Parathyroid adenoma (tissue), 2 donors: ENCODE measurements around the gene SLC17A3.

Experiments
- H2AFZ ChIP-seq: fragments of 300-600 bp; sonication (generic); one replicate; pipeline ENCODE4 v1.7.0; 2017; ENCODE audit warnings: antibody characterized with exemption, mild to moderate bottlenecking
- H3K27ac ChIP-seq: fragments of 300-600 bp; sonication (generic); one replicate; pipeline ENCODE4 v1.7.0; 2017
- H3K27me3 ChIP-seq: fragments of 300-600 bp; sonication (generic); one replicate; pipeline ENCODE4 v1.7.0; 2017; ENCODE audit warnings: low read length; ENCODE audit not compliant: control insufficient read depth, insufficient read depth
- H3K36me3 ChIP-seq: fragments of 300-600 bp; sonication (generic); one replicate; pipeline ENCODE4 v1.7.0; 2017; ENCODE audit warnings: low read length; ENCODE audit not compliant: control insufficient read depth, insufficient read depth
- H3K4me1 ChIP-seq: fragments of 300-600 bp; sonication (generic); one replicate; pipeline ENCODE4 v1.7.0; 2017; ENCODE audit warnings: control low read depth
- H3K4me2 ChIP-seq: fragments of 300-600 bp; sonication (generic); one replicate; pipeline ENCODE4 v1.7.0; 2017; ENCODE audit warnings: low read length
- H3K4me3 ChIP-seq: fragments of 300-600 bp; sonication (generic); one replicate; pipeline ENCODE4 v1.7.0; 2017; ENCODE audit warnings: low read depth, low read length
- H3K79me2 ChIP-seq: fragments of 300-600 bp; sonication (generic); one replicate; pipeline ENCODE4 v1.7.0; 2017; ENCODE audit warnings: control low read depth
- H3K9ac ChIP-seq: fragments of 300-600 bp; sonication (generic); one replicate; pipeline ENCODE4 v1.7.0; 2017; ENCODE audit warnings: mild to moderate bottlenecking
- H3K9me3 ChIP-seq: fragments of 300-600 bp; sonication (generic); one replicate; pipeline ENCODE4 v1.7.0; 2017; ENCODE audit warnings: low read length; ENCODE audit not compliant: control insufficient read depth
- CTCF ChIP-seq: fragments of 300-600 bp; sonication (generic); IDR thresholded peaks from one replicate; pipeline ENCODE4 v1.7.0; 2017; ENCODE audit warnings: antibody characterized with exemption, mild to moderate bottlenecking
- donor health status: primary hyperparathyroidism.

Gene SLC17A3

GRCh38 chr6:25868436-25869183 lies 5.4 kb downstream of the SLC17A3 start:
- H3K4me1 ChIP-seq: no peaks in the 10 kb centered on the region
- H3K27me3 ChIP-seq: no peaks in the 10 kb centered on the region
- H2AFZ ChIP-seq: no peak overlapping the region
- TF ChIP-seq CTCF: no peak
- no peak overlapping the region for H3K27ac ChIP-seq
- no peaks in the 10 kb centered on the region for H3K79me2 ChIP-seq
- no peaks in the 10 kb centered on the region for H3K9me3 ChIP-seq
- no peak overlapping the region for H3K4me2 ChIP-seq
- no peak overlapping the region for H3K4me3 ChIP-seq
- no peaks in the 10 kb centered on the region for H3K36me3 ChIP-seq
- no peak overlapping the region for H3K9ac ChIP-seq

DNA sequence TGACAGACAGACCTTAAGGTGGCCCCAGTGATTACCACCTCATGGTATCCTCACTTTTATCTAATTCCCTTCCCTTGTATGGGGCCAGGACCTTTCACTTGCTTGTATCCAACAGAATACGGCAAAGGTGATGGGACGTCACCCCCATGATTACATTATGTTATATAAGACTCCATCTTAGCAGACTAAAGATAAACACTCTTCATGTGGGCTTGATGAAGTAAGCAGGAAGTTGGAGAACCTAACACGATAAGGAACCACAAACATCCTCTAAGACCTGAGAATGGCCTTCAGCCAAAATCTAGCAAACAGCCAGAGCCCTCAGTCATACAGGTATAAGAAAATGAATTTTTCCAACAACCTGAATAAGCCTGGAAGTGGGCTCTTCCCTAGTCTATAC lies 8.0 kb downstream of the SLC17A3 start:
- Histone ChIP-seq H3K27ac (no peak overlapping the region), H3K79me2 (no peaks in the 10 kb centered on the region), H3K36me3 (no peaks in the 10 kb centered on the region), H3K27me3 (no peaks in the 10 kb centered on the region), H3K4me2 (no peak overlapping the region), H2AFZ (no peak overlapping the region), H3K4me1 (no peaks in the 10 kb centered on the region), H3K4me3 (no peak overlapping the region), H3K9ac (no peak overlapping the region), H3K9me3 (no peaks in the 10 kb centered on the region)
- TF ChIP-seq CTCF: no peak

DNA sequence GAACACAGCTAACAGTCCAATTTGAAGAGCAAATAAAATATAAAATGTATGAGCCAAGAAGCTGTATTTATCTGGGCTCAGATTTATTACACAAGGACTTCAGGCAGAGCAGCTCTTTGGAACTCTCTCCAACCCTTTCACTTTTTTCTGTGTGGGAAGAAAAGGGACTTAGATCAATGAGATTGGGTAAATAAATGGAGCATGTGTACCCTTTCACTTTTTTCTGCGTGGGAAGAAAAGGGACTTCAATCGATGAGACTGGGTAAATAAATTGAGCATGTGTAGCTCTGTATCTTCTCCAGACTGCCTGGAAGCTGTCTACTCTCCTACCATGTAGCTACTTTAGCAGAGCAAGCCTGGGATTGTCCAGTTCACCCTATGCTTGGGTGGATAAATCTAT lies 10.7 kb downstream of the SLC17A3 start:
- H3K27ac ChIP-seq: no peak overlapping the region
- no peak overlapping the region for H3K4me3 ChIP-seq
- H3K36me3 ChIP-seq: no peaks in the 10 kb centered on the region
- no peak overlapping the region for H3K4me2 ChIP-seq
- no peaks in the 10 kb centered on the region for H3K79me2 ChIP-seq
- TF ChIP-seq CTCF: no peak
- no peak overlapping the region for H3K9ac ChIP-seq
- H3K9me3 ChIP-seq: no peaks in the 10 kb centered on the region
- no peak overlapping the region for H2AFZ ChIP-seq
- H3K4me1 ChIP-seq: no peaks in the 10 kb centered on the region
- no peaks in the 10 kb centered on the region for H3K27me3 ChIP-seq

- Histone ChIP-seq H3K4me3 (no peak overlapping the region), H3K4me1 (no peaks in the 10 kb centered on the region), H3K27ac (no peak overlapping the region), H3K36me3 (no peaks in the 10 kb centered on the region), H2AFZ (no peak overlapping the region), H3K4me2 (no peak overlapping the region), H3K27me3 (no peaks in the 10 kb centered on the region), H3K79me2 (no peaks in the 10 kb centered on the region), H3K9me3 (no peaks in the 10 kb centered on the region), H3K9ac (no peak overlapping the region)
- TF ChIP-seq CTCF: no peak
These were observed 11.8 kb downstream of the SLC17A3 start for GRCh38 chr6:25862199-25862598.

DNA sequence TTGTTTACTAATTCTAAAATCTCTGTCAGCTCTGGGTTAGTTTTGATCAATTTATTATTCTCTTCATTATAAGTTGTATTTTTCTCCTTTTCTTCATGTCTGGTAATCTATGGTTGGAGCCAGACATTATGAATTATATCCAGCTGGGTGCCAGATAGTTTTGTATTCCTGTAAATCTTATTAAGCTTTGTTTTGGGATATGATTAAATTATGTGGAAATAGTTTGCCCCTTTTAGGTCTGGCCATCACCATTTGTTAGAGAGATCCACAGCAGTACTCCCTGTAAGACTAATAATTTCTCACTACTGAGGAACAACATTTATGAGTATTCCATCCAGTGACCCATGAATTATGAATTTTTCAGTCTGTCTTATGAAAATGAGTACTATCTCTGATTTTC lies 21.3 kb downstream of the SLC17A3 start:
- no peak overlapping the region for H3K9ac ChIP-seq
- no peak overlapping the region for H3K27ac ChIP-seq
- TF ChIP-seq CTCF: no peak
- no peaks in the 10 kb centered on the region for H3K36me3 ChIP-seq
- H2AFZ ChIP-seq: no peak overlapping the region
- H3K27me3 ChIP-seq: no peaks in the 10 kb centered on the region
- no peaks in the 10 kb centered on the region for H3K4me1 ChIP-seq
- H3K79me2 ChIP-seq: no peaks in the 10 kb centered on the region
- no peak overlapping the region for H3K4me2 ChIP-seq
- no peaks in the 10 kb centered on the region for H3K9me3 ChIP-seq
- no peak overlapping the region for H3K4me3 ChIP-seq
